ENCODE results near the gene KATNB1.

KATNB1 gene

DNA sequence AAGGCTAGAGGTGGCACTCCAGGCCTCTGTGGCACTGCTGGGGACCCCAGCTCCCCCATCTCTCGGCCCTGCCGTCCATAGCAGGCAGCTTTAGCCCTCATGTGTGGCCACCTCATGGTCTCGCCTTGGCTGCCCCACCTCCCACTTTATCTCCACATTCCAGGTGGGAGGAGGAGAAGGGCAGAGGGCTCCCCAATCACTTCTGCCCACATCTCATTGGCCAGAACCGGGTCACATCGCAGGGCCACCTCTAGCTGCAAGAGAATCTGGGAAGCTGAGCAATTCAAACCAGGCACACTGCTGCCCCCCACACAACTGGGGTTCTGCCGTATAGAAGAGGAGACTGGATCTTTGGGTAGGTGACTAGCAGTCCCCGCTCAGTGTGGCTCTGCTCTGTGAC lies 39.3 kb upstream of the KATNB1 start:
- Mint-ChIP-seq H3K36me3 (ENCODE audit: low read depth) (no peaks in the 10 kb centered on the region), H3K4me1 (ENCODE audit: low read depth) (peaks cover 14% of the 10 kb centered on the region), H3K4me3 (no peak overlapping the region), H3K9me3 (no peaks in the 10 kb centered on the region), H3K27me3 (peaks cover 2% of the 10 kb centered on the region), H3K27ac (no peak overlapping the region)
- intact Hi-C loops (cut with micrococcal nuclease) = no loop called here

DNA sequence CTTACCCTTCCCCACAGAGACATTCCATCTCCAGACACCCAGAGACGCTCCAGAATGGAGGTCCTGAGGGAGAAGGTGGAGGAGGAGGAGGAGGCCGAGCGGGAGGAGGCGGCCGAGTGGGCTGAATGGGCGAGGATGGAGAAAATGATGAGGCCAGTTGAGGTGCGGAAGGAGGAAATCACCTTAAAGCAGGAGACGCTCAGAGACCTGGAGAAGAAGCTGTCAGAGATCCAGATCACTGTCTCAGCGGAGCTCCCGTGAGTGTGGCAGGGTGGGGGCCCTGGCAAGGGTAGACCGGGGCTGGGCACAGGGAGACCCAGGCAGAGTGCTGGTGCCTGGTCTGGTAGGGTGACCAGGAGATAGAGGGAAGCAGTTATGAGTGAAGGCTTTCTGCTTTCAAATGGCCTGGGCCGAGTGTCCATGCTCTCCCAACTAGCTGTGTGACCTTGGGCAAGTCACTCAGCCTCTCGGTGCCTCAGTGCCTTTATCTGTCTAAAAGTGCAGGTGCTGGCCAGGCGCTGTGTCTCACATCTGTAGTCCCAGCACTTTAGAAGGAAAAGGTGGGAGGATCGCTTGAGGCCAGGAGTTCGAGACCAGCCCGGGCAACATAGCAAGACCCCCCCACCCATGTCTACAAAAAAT lies 37.6 kb upstream of the KATNB1 start:
- H3K4me3 Mint-ChIP-seq = no peak overlapping the region
- intact Hi-C loops (cut with micrococcal nuclease) = no loop called here
- no peaks in the 10 kb centered on the region for H3K36me3 Mint-ChIP-seq (ENCODE audit: low read depth)
- peaks cover 2% of the 10 kb centered on the region for H3K27me3 Mint-ChIP-seq
- no peaks in the 10 kb centered on the region for H3K9me3 Mint-ChIP-seq
- H3K4me1 Mint-ChIP-seq (ENCODE audit: low read depth) = peaks cover 13% of the 10 kb centered on the region
- no peak overlapping the region for H3K27ac Mint-ChIP-seq

DNA sequence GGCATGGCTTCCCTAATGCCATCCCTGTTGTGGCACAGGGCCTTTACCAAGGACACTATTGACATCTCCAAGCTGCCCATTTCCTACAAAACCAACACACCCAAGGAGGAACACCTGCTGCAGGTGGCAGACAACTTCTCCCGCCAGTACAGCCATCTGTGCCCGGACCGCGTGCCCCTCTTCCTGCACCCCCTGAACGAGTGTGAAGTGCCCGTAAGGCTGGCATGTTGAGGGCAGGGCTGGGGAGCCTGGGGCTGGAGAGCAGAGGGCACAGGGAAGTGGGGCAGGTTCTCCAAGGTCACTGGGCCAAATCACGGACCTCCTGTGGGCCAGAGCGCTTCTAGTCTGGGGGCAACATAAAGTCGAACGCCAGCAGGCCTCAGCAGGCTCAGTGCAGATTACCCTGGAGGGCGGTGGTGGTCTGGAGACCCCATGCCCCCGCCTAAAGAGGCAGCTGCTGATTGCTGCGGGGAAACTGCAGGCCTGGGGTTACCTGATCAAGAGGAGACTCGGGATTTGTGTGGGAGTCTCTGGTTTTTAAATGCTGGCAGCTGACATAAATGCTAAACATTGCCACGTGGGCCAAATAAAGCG lies 36.7 kb upstream of the KATNB1 start:
- Mint-ChIP-seq H3K27ac (no peak overlapping the region), H3K4me3 (no peak overlapping the region), H3K9me3 (no peaks in the 10 kb centered on the region)

DNA sequence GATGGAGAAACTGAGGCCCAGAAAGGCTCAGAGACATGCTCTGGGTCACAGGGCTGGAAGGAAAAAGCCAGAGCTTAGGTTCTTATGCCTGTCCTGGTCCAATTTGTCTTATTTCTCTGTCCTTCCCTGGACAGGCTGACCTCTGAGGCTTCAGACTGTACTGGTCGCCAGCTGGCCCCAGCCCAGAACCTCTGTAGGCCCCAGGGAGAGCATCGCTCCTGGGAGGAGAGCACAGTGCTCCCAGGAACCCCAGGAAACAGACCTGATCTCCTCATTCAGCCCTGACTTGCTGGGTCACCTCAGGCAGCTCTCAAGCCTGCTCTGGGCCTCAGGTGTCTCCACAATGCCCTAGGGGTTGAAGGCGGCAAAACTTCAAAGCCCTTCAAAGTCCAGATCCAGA lies 36.1 kb upstream of the KATNB1 start:
- H3K27ac Mint-ChIP-seq = no peak overlapping the region
- no peak overlapping the region for H3K4me3 Mint-ChIP-seq
- intact Hi-C loops (cut with micrococcal nuclease) = no loop called here
- H3K9me3 Mint-ChIP-seq = no peaks in the 10 kb centered on the region
- no peaks in the 10 kb centered on the region for H3K36me3 Mint-ChIP-seq (ENCODE audit: low read depth)
- peaks cover 13% of the 10 kb centered on the region for H3K4me1 Mint-ChIP-seq (ENCODE audit: low read depth)
- H3K27me3 Mint-ChIP-seq = peaks cover 2% of the 10 kb centered on the region

More for the DNA sequence above, 36.7 kb upstream of the KATNB1 start:
- Mint-ChIP-seq H3K4me1 (ENCODE audit: low read depth) (peaks cover 13% of the 10 kb centered on the region), H3K36me3 (ENCODE audit: low read depth) (no peaks in the 10 kb centered on the region), H3K27me3 (peaks cover 2% of the 10 kb centered on the region)
- intact Hi-C loops (cut with micrococcal nuclease) = no loop called here

DNA sequence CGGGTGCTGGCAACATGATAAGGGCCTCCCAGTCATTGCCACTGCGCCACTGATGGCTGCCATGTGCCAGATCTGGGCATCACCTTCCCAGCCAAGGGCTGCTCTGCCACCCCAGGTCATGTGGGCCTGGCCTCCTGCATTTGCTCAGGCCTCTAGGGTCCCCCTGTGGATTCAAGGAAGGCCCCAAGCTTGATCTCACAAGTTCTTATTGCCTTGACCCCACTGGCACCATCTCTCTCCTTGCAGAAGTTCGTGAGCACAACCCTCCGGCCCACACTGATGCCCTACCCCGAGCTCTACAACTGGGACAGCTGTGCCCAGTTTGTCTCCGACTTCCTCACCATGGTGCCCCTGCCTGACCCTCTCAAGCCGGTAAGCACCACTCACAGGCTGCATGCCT lies 35.7 kb upstream of the KATNB1 start:
- Mint-ChIP-seq H3K36me3 (ENCODE audit: low read depth) (no peaks in the 10 kb centered on the region), H3K27ac (no peak overlapping the region), H3K4me1 (ENCODE audit: low read depth) (peaks cover 8% of the 10 kb centered on the region), H3K27me3 (peaks cover 5% of the 10 kb centered on the region), H3K4me3 (no peak overlapping the region), H3K9me3 (no peaks in the 10 kb centered on the region)
- intact Hi-C loops (cut with micrococcal nuclease) = no loop called here

DNA sequence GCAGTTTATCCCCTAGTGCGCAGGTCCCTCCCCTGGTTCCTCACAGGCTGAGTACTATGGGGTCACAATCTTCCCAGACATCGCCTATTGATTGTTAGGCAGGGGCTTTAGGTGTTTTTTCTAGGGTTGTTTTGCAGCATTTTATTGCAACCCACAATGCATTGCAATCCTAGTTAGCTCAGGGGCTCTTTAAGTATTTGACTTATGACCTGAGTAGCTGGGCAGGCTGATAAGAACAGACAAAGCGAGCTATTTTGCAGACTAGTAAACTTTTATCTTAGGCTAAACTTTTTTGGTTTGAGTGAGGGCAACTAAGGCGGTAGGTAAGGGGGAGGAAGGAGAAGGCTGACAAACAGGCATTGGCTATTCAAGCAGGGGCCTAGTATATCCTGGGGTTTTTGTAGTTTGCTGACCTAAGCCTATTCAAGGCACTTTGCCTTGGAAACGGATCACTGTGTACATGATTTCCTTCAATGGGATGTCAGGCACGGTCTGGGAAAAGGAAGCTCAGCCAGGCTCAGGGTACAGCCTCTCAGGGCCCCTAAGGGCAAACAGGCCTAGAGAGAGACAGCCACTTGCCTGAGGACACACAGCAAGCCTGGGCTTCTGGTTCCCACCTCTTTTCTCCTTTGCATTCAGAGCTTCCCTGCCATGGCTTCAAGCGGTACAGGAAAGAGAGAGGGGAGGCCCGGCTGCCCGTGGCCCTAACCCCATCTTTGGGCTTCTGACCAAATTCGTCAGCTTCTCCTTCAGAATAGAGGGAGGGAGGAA lies 34.6 kb upstream of the KATNB1 start:
- no peak overlapping the region for H3K4me3 Mint-ChIP-seq
- H3K9me3 Mint-ChIP-seq = no peaks in the 10 kb centered on the region
- intact Hi-C loops (cut with micrococcal nuclease) = no loop called here
- no peaks in the 10 kb centered on the region for H3K36me3 Mint-ChIP-seq (ENCODE audit: low read depth)
- H3K4me1 Mint-ChIP-seq (ENCODE audit: low read depth) = no peaks in the 10 kb centered on the region
- H3K27me3 Mint-ChIP-seq = peaks cover 9% of the 10 kb centered on the region
- H3K27ac Mint-ChIP-seq = no peak overlapping the region

DNA sequence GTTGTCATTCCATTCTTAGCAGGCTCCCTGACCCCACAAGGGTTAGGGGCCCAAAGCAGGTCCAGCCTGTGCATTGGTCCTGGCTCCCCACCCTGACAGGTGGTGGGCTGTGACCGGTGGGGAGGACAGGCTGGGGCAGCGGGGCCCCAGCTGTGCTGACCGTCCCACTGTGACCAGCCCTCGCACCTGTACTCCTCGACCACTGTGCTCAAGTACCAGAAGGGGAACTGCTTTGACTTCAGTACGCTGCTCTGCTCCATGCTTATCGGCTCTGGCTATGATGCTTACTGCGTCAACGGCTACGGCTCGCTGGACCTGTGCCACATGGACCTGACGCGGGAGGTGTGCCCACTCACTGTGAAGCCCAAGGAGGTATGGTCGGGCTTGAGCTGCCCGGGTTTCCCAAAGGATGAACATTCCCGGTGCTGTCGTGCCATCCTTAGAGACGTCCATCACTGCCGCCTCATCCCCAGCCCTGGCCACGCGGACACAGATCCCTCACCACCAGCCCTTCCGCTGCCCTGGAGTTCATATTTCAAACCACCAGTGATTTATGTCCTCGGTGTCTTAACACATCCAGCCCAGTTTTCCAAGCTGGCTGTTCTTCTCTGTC lies 33.7 kb upstream of the KATNB1 start:
- Mint-ChIP-seq H3K4me3 (no peak overlapping the region), H3K4me1 (ENCODE audit: low read depth) (no peaks in the 10 kb centered on the region), H3K27ac (no peak overlapping the region), H3K9me3 (no peaks in the 10 kb centered on the region), H3K36me3 (ENCODE audit: low read depth) (no peaks in the 10 kb centered on the region), H3K27me3 (peaks cover 9% of the 10 kb centered on the region)
- intact Hi-C loops (cut with micrococcal nuclease) = no loop called here

DNA sequence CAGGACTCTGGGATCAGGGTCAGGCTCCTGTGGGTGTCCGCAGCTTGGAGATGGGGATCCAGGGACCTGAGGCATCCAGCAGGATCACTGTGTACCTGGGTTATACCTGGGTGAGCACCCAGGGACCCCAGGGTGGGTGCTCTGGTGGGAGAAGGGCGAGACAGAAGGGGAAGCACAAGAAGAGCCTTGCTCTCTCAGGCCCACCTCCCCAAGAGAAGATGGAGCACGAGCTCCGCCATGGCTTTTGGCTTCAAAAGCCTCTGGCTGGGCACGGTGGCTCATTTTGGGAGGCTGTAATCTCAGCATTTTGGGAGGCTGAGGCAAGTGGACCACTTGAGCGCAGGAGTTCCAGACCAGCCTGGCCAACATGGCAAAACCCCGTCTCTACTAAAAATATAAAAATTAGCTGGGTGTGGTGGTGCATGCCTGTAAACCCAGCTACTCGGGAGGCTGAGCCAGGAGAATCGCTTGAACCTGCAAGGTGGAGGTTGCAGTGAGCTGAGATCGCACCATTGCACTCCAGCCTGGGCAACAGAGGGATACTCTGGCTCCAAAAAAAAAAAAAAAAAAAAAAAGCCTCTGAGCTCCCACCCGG lies 32.1 kb upstream of the KATNB1 start:
- intact Hi-C loops (cut with micrococcal nuclease) = no loop called here
- H3K4me1 Mint-ChIP-seq (ENCODE audit: low read depth) = no peaks in the 10 kb centered on the region
- H3K27ac Mint-ChIP-seq = no peak overlapping the region
- H3K27me3 Mint-ChIP-seq = peaks cover 7% of the 10 kb centered on the region
- H3K4me3 Mint-ChIP-seq = no peak overlapping the region
- H3K36me3 Mint-ChIP-seq (ENCODE audit: low read depth) = no peaks in the 10 kb centered on the region
- no peaks in the 10 kb centered on the region for H3K9me3 Mint-ChIP-seq

DNA sequence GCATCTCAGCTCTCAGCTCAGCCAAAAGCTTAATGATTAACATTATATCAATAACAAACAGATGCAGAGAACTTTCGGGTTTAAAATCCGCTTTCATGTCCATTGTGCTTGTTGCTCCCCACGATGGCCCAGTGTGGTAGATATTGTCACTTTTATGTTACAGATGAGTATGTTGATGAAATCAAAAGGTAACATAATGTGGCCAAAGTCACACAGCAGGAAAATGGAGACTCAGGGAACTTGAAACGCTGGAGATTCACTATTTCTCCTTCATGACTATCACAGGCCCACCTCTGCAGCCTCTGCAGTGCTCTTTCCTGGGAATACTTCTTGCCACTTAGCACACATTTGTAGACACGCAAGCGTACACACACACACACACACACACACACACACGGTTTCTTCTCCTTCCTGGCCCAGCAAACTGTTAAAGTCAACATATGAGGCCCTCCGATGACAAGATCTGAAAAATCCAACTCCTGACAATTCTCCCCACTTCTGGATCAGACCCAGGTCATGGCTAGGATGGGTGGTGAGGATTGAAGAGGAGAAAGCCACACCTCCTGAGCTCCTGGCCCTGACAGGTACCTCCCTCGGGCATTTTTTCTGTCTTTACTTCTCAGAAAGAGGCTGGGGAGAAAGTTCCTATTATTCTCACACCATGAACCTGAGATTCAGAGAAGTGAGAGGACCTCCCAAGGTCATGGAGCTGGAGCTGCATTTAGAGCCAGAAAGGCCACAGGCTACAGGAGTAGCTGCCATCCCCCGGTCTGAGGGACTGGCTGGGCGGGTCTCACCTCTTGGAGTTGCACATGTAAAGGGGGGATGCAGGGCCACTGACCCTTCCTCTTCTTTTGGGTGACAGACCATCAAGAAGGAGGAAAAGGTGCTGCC lies 31.3 kb upstream of the KATNB1 start:
- H3K4me3 Mint-ChIP-seq = no peak overlapping the region
- H3K9me3 Mint-ChIP-seq = no peaks in the 10 kb centered on the region
- H3K4me1 Mint-ChIP-seq (ENCODE audit: low read depth) = no peaks in the 10 kb centered on the region
- intact Hi-C loops (cut with micrococcal nuclease) = no loop called here
- H3K36me3 Mint-ChIP-seq (ENCODE audit: low read depth) = no peaks in the 10 kb centered on the region
- H3K27ac Mint-ChIP-seq = no peak overlapping the region
- H3K27me3 Mint-ChIP-seq = peaks cover 7% of the 10 kb centered on the region

DNA sequence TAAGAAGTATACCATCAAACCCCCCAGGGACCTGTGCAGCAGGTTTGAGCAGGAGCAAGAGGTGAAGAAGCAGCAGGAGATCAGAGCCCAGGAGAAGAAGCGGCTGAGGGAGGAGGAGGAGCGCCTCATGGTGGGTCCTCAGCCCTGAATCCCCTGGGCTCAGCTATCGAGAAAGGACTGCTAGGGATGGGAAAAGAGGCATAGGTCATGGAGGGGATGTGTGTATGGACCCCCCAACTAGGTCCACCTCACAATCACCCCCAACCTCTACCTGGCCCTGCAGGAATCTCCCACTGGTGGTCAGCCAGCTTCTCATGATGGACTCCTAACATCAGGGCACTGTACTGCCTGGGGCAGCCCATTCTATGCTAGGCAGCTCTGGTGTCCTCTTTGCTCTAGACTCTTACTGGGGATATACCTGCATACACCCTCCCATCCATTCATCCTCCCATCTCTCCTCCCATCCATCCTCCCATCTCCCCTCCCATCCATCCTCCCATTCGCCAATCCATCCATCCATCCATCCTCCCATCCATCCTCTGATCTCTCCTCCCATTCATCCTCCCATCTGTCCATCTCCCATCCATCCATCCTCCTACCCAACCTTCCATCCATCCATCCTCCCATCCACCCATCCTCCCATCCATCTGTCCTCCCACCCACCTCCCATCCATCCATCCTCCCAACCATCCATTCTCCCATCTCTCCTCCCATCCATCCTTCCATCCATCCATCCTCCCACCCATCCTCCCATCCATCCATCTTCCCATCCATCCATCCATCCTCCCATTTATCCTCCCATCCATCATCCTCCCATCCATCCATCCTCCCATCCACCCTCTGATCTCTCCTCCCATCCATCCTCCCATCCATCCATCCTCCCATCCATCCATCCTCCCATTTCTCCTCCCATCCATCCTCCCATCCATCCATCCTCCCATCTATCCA lies 30.4 kb upstream of the KATNB1 start:
- no peak overlapping the region for H3K4me3 Mint-ChIP-seq

DNA sequence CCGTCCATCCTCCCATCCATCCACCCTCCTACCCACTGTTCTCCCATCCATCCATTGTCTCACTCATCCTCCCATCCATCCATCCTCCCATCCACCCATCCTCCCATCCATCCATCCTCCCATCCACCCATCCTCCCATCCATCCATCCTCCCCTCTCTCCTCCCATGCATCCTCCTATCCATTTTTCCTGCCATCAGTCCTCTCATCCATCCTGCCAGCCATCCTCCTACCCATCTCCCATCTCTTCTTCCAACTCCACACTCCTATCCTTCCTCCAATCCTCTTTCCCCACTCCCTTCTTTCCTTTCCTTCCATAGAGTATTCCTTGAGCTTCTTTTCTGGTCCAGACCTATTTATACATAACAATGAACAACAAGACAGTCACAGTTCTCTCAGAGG lies 28.9 kb upstream of the KATNB1 start:
- intact Hi-C loops (cut with micrococcal nuclease) = no loop called here
- no peaks in the 10 kb centered on the region for H3K4me1 Mint-ChIP-seq (ENCODE audit: low read depth)
- no peak overlapping the region for H3K4me3 Mint-ChIP-seq
- H3K9me3 Mint-ChIP-seq = no peaks in the 10 kb centered on the region
- no peaks in the 10 kb centered on the region for H3K36me3 Mint-ChIP-seq (ENCODE audit: low read depth)
- peaks cover 10% of the 10 kb centered on the region for H3K27me3 Mint-ChIP-seq
- no peak overlapping the region for H3K27ac Mint-ChIP-seq

More for the DNA sequence above, 30.4 kb upstream of the KATNB1 start:
- Mint-ChIP-seq H3K9me3 (no peaks in the 10 kb centered on the region), H3K27me3 (peaks cover 7% of the 10 kb centered on the region), H3K27ac (no peak overlapping the region), H3K4me1 (ENCODE audit: low read depth) (no peaks in the 10 kb centered on the region), H3K36me3 (ENCODE audit: low read depth) (no peaks in the 10 kb centered on the region)
- intact Hi-C loops (cut with micrococcal nuclease) = no loop called here

DNA sequence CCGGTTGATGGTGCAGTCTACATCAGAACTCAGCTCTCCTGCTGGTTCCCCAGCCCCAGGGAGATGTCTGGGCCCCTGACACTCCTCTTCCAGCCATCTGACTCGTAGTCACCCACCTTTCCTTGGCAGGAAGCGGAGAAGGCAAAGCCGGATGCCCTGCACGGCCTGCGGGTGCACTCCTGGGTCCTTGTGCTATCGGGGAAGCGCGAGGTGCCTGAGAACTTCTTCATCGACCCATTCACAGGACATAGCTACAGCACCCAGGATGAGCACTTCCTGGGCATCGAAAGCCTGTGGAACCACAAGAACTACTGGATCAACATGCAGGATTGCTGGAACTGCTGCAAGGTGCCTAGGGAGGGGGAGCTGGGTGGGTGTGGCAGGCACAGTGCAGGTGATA lies 28.2 kb upstream of the KATNB1 start:
- no peak overlapping the region for H3K27ac Mint-ChIP-seq
- intact Hi-C loops (cut with micrococcal nuclease) = no loop called here
- no peaks in the 10 kb centered on the region for H3K9me3 Mint-ChIP-seq

More for the DNA sequence above, 28.2 kb upstream of the KATNB1 start:
- peaks cover 10% of the 10 kb centered on the region for H3K27me3 Mint-ChIP-seq
- H3K36me3 Mint-ChIP-seq (ENCODE audit: low read depth) = no peaks in the 10 kb centered on the region
- H3K4me3 Mint-ChIP-seq = no peak overlapping the region
- no peaks in the 10 kb centered on the region for H3K4me1 Mint-ChIP-seq (ENCODE audit: low read depth)
